ENCODE results near the gene CCDC158.
"Not testable (repeated sequence)": the region's sequence is repeated elsewhere in the genome, so short reads cannot be mapped to it uniquely, and the experiment has no call there.

CCDC158 gene

GRCh38 chr4:76429636-76430035 is 8.7 kb upstream of the CCDC158 start:
- DNase-seq = peak; percentile 29 to 45

DNA sequence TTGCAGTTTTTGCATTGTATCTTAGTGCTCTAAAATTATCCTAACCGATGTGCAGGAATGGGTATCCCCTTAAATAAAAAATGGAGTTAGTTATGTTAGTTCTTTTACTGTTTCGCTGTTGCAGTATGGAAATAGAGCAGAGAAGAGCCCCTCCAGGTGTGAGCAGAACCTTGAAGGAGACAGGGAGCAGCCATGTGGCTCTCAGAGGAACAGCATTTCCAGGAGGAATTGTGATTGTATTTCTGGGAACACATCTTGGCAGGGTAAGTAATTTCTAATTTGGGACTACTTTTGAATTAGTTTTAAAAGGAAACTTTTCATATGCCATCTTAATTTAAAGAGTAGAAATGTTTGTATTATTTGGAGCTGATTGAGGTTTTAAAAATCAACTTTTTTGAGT is 5.3 kb upstream of the CCDC158 start:
- no peak for DNase-seq

DNA sequence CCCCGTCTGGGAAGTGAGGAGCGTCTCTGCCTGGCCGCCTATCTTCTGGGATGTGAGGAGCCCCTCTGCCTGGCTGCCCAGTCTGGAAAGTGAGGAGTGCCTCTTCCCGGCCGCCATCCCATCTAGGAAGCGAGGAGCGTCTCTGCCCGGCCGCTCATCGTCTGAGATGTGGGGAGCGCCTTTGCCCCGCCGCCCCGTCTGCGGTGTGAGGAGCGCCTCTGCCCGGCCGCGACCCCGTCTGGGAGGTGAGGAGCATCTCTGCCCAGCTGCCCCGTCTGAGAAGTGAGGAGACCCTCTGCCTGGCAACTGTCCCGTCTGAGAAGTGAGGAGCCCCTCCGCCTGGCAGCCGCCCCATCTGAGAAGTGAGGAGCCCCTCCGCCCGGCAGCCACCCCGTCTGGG is 2.2 kb upstream of the CCDC158 start:
- DNase-seq = not testable (repeated sequence)

- no peak for DNase-seq
Observed at GRCh38 chr4:76420188-76420761, 666 bp downstream of the CCDC158 start.

- DNase-seq = no peak
Observed at GRCh38 chr4:76410636-76411035, 10.3 kb downstream of the CCDC158 start.

DNA sequence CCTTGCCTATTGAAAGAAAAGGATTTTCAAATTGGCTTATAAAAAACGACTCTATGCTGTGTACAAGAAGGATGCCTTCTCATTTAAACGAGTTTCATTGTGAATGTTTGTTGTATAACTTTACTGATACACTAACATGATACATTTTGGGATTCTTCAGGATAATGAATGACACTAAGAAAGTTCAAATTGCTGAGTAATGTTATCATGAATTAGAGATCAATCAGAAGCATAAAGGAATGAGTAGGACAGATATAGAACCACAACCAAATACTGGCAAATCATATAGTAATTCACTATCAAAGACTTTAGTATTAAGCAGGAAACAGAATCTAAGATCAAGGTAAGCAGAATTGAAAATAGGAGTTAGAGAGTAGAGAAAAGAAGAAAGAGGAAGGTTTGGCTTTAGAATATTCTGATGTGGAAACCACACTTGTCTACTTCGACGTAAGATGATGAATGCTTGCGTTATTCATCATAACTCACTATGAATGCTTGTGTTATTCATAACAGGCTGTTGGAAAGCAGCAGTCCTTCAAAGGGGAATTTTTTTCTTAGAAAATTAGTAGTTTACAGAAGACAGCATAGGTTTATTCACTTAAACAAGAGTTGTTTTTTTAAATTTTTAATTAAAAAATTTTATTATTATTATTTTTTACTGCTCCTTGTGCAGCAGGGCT is 13.4 kb downstream of the CCDC158 start:
- DNase-seq = no peak

GRCh38 chr4:76406081-76406480 is 14.9 kb downstream of the CCDC158 start:
- DNase-seq = no peak

GRCh38 chr4:76401654-76402053 is 19.3 kb downstream of the CCDC158 start:
- DNase-seq = no peak

- no peak for DNase-seq
Observed at GRCh38 chr4:76388160-76388908, 32.6 kb downstream of the CCDC158 start.

GRCh38 chr4:76386566-76387305 is 34.2 kb downstream of the CCDC158 start:
- peak; percentile 86 to 88 for DNase-seq

DNA sequence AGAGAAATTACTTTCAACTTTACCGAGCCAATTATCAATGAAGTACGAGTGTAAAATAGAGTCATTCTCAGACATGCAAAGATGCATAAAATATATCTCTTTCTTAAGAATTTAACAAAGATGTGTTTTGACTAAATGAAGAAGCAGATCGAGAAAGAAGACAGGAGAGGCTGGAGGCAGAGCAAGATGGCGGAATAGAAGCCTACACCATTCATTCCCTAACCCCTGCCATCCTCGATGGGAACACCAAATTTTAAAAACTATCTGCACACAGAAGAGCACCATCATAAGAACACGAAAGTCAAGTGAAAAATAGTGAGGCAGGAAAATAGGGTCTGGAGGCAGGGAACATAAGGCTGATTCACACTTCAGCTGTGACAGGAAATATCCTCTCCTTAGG is 35.0 kb downstream of the CCDC158 start:
- DNase-seq = no peak

- DNase-seq = peak; percentile 50 to 52
Observed at GRCh38 chr4:76384052-76384451, 36.9 kb downstream of the CCDC158 start.

GRCh38 chr4:76383001-76383400 is 37.9 kb downstream of the CCDC158 start:
- no peak for DNase-seq

DNA sequence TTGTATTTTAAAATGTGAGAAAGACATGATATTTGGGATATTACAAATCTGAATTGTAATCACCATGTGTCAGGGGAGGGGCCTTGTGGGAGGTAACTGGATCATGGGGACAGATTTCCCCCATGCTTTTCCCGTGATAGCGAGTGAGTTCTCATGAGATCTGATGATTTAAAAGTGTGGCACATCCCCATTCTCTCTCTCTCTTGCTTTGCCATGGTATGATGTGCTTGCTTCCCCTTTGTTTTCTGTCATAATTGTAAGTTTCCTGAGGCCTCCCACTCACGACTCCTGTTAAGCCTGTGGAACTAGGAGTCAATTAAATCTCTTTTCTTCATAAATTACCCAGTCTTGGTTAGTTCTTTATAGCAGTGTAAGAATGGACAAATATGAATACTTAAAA is 39.0 kb downstream of the CCDC158 start:
- peak; percentile 56 to 72 for DNase-seq

DNA sequence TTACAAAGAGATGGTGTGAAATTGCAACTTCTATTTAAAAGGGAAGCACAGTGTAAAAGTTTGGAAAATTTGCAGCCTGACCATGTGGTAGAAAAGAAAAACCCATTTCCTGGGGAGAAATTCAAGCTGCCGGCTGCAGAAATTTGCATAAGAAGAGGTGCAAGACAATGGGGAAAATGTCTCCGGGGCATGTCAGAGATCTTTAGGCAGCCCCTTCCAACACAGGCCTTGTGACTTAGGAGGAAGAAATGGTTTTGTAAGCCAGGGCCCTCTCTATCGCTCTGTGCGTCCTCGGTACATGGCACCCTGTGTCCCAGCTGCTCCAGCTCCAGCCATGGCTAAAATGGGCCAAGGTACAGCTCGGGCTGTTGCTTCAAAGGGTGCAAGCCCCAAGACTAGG is 40.4 kb downstream of the CCDC158 start:
- DNase-seq = no peak

GRCh38 chr4:76377911-76378310 is 43.0 kb downstream of the CCDC158 start:
- DNase-seq = peak; percentile 36 to 58

GRCh38 chr4:76377481-76377901 is 43.5 kb downstream of the CCDC158 start:
- DNase-seq = no peak

- DNase-seq = no peak
Observed at GRCh38 chr4:76376534-76376933, 44.4 kb downstream of the CCDC158 start.

- no peak for DNase-seq
Observed at GRCh38 chr4:76375703-76376102, 45.2 kb downstream of the CCDC158 start.

GRCh38 chr4:76374798-76375197 is 46.1 kb downstream of the CCDC158 start:
- DNase-seq = no peak

DNA sequence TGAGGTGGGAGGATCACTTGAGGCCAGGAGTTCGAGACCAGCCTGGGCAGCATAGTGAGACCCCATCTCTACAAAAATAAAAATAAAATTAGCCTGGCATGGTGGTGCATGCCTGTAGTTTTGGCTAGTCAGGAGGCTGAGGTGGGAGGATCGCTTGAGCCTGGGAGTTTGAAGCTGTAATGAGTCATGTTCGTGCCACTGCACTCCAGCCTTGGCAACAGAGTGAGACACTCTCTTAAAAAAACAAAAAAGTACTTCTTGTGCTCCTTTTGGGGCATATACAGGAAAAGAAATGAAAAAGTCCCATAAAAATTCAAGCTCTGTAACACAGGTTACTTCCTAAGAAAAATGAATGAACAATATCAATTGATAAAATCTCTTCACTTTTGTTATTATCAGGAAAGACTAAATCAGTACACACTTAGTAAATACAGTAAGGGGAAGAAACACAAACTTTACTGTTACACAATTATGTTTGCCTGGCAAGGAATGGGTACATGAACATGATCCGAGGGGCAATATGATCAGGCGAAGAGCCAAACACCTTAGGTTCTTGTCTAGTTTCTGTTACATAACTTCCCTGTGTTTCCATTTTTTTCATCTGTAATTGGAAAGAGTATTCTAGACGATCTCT is 46.9 kb downstream of the CCDC158 start:
- DNase-seq = no peak

GRCh38 chr4:76366737-76367136 is 54.2 kb downstream of the CCDC158 start:
- DNase-seq = no peak

DNA sequence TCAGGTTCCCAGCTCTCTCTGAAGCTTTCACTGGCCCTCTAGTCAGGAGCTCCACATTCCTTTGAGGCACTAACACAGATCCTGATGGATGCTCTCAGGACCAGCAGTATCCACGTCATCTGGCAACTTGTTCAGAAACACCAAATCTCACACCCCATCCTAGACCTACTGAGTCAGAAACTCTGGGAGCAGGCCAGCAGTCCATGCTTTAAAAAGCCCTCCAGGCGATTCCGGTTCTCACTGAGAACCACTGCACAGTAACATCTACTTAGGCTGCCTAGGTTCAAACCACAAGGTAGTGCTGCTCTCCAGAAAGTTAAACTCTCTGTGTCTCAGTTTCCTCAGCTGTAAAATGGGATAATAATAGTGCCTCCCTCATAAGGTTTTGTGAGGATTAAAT is 55.3 kb downstream of the CCDC158 start:
- no peak for DNase-seq
